Skeletal muscle satellite cell (primary cell): ENCODE data around the gene PCDHGA10.
"Not testable (repeated sequence)": the region's sequence is repeated elsewhere in the genome, so short reads cannot be mapped to it uniquely, and the experiment has no call there.

Experiments used
- H3K27me3 ChIP-seq: 2 replicates; pipeline ENCODE4 v1.7.0; 2013; ENCODE audit warnings: low read length; ENCODE audit not compliant: control insufficient read depth, insufficient read depth
- H3K36me3 ChIP-seq: 2 replicates; pipeline ENCODE4 v1.7.0; 2013; ENCODE audit warnings: mild to moderate bottlenecking, control low read depth, low read length; ENCODE audit not compliant: insufficient read depth
- H3K4me1 ChIP-seq: 2 replicates; pipeline ENCODE4 v1.7.0; 2013; ENCODE audit warnings: low read length; ENCODE audit not compliant: control insufficient read depth, insufficient read depth
- H3K4me2 ChIP-seq: 2 replicates; pipeline ENCODE4 v1.7.0; 2013; ENCODE audit warnings: mild to moderate bottlenecking, low read length
- H3K4me3 ChIP-seq: 2 replicates; pipeline ENCODE4 v1.7.0; 2013; ENCODE audit warnings: low read length
- H3K9ac ChIP-seq: 2 replicates; pipeline ENCODE4 v1.7.0; 2013; ENCODE audit warnings: mild to moderate bottlenecking, low read depth, low read length, moderate library complexity
- H3K9me3 ChIP-seq: replicated peaks from 2 replicates; pipeline ENCODE4 v1.7.0; 2013; ENCODE audit warnings: mild to moderate bottlenecking, control low read depth, low read length

Gene PCDHGA10

DNA sequence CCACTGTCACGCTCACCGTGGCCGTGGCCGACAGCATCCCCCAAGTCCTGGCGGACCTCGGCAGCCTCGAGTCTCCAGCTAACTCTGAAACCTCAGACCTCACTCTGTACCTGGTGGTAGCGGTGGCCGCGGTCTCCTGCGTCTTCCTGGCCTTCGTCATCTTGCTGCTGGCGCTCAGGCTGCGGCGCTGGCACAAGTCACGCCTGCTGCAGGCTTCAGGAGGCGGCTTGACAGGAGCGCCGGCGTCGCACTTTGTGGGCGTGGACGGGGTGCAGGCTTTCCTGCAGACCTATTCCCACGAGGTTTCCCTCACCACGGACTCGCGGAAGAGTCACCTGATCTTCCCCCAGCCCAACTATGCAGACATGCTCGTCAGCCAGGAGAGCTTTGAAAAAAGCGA lies 19.9 kb downstream of the PCDHGA10 start:
- H3K4me1 ChIP-seq, H3K36me3 ChIP-seq, H3K27me3 ChIP-seq, H3K4me3 ChIP-seq, H3K4me2 ChIP-seq, H3K9ac ChIP-seq: not testable (repeated sequence)
- peaks cover 22% of the 10 kb centered on the region for H3K9me3 ChIP-seq

DNA sequence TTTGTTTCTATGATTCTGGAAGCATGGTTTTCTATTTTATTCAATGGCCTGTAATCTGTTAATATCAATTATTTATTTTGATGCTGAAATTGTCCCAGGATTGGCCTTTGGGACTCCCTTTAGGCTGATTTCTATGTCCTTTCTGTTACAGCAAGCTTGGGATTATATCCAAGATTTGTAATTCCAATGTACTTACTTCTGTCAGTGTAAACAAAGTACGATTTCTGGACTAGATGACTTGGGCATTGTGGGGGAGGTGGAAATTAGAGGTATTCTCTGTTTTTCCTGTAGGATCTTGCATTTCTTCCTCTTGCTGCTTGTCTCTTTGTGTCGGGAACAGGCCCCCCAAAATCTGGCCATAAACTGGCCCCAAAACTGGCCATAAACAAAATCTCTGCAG lies 21.2 kb downstream of the PCDHGA10 start:
- peaks cover 3% of the 10 kb centered on the region for H3K36me3 ChIP-seq
- H3K9ac ChIP-seq = no peak overlapping the region
- H3K27me3 ChIP-seq = no peaks in the 10 kb centered on the region
- peaks cover 15% of the 10 kb centered on the region for H3K9me3 ChIP-seq
- H3K4me1 ChIP-seq = no peaks in the 10 kb centered on the region
- H3K4me3 ChIP-seq = no peak overlapping the region
- H3K4me2 ChIP-seq = no peak overlapping the region

DNA sequence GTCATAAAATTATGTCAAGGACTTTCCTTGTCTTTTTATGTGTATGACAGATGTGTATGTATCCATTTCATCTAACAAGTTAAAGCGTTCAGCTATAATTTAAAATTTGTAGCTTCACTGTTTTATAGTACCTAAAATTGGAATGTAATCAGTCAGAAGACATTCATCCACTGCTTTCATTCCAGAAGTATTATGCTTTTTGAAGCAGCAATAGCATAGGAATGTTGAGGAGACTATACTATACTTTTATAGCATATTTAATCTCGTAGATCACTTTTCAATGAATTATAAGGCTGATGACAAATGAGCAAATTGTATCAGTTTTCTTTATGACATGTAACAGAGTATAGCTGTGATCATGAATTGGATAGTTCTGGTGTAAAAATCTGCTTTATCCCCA lies 24.4 kb downstream of the PCDHGA10 start:
- no peak overlapping the region for H3K4me2 ChIP-seq
- H3K9me3 ChIP-seq = peaks cover 5% of the 10 kb centered on the region
- no peak overlapping the region for H3K9ac ChIP-seq
- H3K36me3 ChIP-seq = no peaks in the 10 kb centered on the region
- H3K4me3 ChIP-seq = no peak overlapping the region
- H3K27me3 ChIP-seq = no peaks in the 10 kb centered on the region
- H3K4me1 ChIP-seq = no peaks in the 10 kb centered on the region

DNA sequence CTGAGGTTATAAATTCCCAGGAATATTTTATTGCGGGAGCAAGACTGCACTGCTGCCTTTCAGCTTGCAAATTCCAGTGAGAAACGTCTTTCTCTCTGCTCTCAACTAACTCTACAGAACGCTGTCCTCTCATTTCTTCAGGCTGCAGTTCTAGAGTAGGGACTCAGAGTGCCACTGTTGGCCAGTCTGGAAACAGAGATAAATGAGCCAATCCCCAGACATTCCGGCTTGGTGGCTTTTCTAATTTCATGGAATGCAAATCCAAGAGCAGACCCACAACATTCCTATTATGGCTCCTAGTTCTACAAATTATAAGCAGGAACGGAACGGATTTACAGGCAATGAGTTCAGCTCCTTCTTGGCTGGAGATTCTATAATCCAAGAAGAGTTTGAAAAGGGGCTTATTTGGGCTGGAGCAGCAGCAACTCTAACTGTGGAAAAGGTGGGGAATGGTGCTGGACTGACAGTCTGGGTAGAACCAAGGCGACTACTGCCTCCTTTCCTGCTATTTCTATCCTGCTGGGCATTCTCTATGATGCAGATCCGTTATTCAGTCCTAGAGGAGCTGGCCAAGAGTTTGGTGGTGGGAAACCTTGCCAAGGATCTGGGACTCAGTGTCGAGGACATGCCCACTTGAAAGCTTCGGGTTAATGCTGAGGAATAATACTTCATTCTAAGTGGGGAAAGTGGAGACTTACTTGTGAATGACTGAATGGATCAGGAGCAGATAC lies 26.8 kb downstream of the PCDHGA10 start:
- Histone ChIP-seq H3K4me3 (no peak overlapping the region), H3K9ac (no peak overlapping the region), H3K4me2 (no peak overlapping the region), H3K27me3 (no peaks in the 10 kb centered on the region), H3K9me3 (peaks cover 5% of the 10 kb centered on the region), H3K4me1 (no peaks in the 10 kb centered on the region), H3K36me3 (no peaks in the 10 kb centered on the region)

DNA sequence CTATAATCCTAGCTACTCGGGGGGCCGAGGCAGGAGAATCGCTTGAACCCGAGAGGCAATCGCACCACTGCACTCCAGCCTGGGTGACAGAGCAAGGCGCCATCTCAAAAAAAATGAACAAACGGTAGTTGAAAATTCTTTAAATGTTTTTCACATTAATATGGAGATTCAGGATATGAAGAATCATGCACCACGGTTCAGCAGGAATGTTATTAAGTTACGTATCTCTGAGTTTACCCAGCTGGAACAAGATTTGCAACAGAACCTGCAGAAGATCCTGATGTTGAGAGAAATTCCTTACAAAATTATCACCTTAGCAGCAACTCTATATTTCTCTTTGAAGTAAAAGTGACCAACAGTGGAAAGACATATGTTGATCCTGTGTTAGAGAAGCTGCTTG lies 27.6 kb downstream of the PCDHGA10 start:
- Histone ChIP-seq H3K4me3 (no peak overlapping the region), H3K9ac (no peak overlapping the region), H3K27me3 (no peaks in the 10 kb centered on the region), H3K4me1 (no peaks in the 10 kb centered on the region), H3K9me3 (peaks cover 5% of the 10 kb centered on the region), H3K4me2 (no peak overlapping the region), H3K36me3 (no peaks in the 10 kb centered on the region)

DNA sequence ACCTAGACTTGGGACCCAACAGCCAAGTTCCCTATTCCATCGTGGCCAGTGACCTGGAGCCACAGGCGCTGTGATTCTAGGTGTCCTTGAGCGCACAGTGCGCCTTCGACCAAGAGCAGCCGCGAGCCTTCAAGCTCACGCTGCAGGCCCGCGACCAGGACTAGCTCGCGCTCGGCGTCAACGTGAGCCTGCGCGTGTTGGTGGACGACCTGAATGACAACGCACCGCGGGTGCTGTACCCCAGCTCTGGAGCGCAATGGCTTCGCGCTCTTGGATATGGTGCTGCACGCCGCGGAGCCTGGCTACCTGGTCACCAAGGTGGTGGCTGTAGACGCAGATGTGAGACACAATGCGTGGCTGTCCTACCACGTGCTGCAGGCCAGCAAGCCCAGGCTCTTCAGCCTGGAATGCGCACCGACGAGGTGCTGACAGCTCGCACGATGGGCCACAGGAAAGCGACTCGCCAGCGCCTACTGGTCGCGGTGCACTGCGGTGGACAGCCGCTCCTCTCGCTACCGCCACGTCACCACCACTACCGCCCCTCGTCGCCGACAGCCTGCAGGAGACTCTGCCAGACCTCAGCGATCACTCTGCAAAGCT lies 28.9 kb downstream of the PCDHGA10 start:
- peaks cover 5% of the 10 kb centered on the region for H3K9me3 ChIP-seq
- no peaks in the 10 kb centered on the region for H3K27me3 ChIP-seq
- no peaks in the 10 kb centered on the region for H3K4me1 ChIP-seq
- H3K4me2 ChIP-seq = no peak overlapping the region
- H3K9ac ChIP-seq = no peak overlapping the region
- no peaks in the 10 kb centered on the region for H3K36me3 ChIP-seq
- no peak overlapping the region for H3K4me3 ChIP-seq

DNA sequence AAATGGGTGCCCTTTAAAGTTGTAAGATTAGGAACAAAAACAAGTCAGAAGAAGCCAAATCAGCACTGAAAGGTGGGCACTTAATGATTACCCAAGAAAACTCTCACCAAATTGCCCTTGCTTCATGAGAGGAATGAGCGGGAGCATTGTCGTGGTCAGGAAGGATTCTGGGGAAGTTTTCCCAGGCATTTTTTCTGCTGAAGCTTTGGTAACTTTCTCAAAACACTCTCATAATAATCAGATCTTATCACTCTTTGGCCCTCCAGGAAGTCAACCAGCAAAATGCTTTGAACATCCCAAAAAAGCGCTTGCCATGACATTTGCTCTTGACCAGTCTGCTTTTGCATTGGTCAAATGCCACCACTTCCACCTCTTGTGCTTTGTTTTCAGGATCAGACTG lies 52.6 kb downstream of the PCDHGA10 start:
- Histone ChIP-seq H3K36me3 (no peaks in the 10 kb centered on the region), H3K27me3 (no peaks in the 10 kb centered on the region), H3K4me1 (no peaks in the 10 kb centered on the region), H3K4me3 (no peak overlapping the region), H3K9me3 (no peaks in the 10 kb centered on the region), H3K4me2 (no peak overlapping the region), H3K9ac (no peak overlapping the region)
